GM18907 (cell line): Measurements from ENCODE around the gene SNAPC2.
A peak's percentile ranks its signal among the peaks of the same experiment; 100 is the strongest.
"Not testable (repeated sequence)": the region's sequence is repeated elsewhere in the genome, so short reads cannot be mapped to it uniquely, and the experiment has no call there.

Experiments
- ATAC-seq: cut with Tn5 transposase; IDR thresholded peaks from one replicate; pipeline ENCODE4 v1.9.1; 2021; ENCODE audit warnings: mild to moderate bottlenecking, moderate library complexity; ENCODE audit not compliant: unreplicated experiment

The SNAPC2 gene

GRCh38 chr19:7888145-7888825, 31.9 kb upstream of the SNAPC2 start, which contains the start of gene LRRC8E:
Gene LRRC8E (plus strand): TSS chr19:7888510. CDS start chr19:7895604, 7,094 bp downstream.
- ATAC-seq = no peak

DNA sequence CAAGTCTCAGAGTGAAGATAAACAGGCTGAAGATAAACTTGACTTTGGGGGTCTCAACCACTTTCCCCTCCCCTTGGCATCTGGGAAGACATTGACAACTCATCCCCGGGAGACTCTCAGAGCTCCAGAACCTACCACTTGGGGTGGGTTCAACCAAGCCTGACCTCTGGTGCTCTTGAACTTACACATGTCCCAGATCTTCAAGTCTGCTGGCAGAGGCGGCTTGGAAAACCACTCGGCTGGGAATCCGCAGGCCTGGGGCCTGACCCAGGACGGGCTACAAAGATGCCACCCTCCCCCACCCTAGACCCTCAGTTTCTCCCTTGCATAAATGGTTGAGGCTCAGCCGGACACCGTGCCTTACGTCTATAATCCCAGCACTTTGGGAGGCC, 31.3 kb upstream of the SNAPC2 start:
- no peak for ATAC-seq

GRCh38 chr19:7893362-7894101, 26.6 kb upstream of the SNAPC2 start:
- ATAC-seq = not testable (repeated sequence)

- no peak for ATAC-seq
Observed at GRCh38 chr19:7894612-7895309, 25.4 kb upstream of the SNAPC2 start.

- ATAC-seq = no peak
Observed at GRCh38 chr19:7895565-7895964, 24.6 kb upstream of the SNAPC2 start.

GRCh38 chr19:7897292-7897691, 22.8 kb upstream of the SNAPC2 start:
- no peak for ATAC-seq

- ATAC-seq = no peak
Observed at GRCh38 chr19:7898967-7899366, 21.2 kb upstream of the SNAPC2 start.

DNA sequence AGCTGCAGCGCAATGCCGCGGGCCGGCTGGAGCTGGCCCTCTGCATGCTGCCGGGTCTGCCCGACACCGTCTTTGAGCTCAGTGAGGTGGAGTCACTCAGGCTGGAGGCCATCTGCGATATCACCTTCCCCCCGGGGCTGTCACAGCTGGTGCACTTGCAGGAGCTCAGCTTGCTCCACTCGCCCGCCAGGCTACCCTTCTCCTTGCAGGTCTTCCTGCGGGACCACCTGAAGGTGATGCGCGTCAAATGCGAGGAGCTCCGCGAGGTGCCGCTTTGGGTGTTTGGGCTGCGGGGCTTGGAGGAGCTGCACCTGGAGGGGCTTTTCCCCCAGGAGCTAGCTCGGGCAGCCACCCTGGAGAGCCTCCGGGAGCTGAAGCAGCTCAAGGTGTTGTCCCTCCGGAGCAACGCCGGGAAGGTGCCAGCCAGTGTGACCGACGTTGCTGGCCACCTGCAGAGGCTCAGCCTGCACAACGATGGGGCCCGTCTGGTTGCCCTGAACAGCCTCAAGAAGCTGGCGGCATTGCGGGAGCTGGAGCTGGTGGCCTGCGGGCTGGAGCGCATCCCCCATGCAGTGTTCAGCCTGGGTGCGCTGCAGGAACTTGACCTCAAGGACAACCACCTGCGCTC, 20.3 kb upstream of the SNAPC2 start:
- no peak for ATAC-seq

DNA sequence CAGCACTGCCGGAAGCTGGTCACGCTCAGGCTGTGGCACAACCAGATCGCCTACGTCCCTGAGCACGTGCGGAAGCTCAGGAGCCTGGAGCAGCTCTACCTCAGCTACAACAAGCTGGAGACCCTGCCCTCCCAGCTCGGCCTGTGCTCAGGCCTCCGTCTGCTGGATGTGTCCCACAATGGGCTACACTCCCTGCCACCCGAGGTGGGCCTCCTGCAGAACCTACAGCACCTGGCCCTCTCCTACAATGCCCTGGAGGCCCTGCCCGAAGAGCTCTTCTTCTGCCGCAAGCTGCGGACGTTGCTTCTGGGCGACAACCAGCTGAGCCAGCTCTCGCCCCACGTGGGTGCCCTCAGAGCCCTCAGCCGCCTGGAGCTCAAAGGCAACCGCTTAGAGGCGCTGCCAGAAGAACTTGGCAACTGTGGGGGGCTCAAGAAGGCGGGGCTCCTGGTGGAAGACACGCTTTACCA, 19.7 kb upstream of the SNAPC2 start:
- no peak for ATAC-seq

- no peak for ATAC-seq
Observed at GRCh38 chr19:7900931-7901330, 19.2 kb upstream of the SNAPC2 start.

DNA sequence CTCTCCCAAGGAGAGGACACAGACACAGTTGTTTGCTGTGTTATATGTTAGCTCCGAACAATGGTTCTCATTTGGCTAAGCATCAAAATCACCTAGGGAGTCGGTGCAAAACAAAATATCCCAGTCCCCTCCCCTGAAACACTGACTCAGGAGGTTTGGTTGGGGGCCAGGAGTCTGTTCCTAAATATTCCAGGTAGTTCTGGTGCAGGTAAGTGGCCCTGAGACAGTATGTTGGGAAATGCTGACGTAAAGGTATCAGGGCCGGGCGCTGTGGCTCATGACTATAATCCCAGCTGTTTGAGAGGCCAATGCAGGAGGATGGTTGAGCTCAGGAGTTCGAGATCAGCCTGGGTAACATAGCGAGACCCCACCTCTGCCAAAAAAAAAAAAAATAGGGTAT, 18.8 kb upstream of the SNAPC2 start:
- ATAC-seq = no peak

GRCh38 chr19:7902796-7903243, 17.3 kb upstream of the SNAPC2 start:
- no peak for ATAC-seq

DNA sequence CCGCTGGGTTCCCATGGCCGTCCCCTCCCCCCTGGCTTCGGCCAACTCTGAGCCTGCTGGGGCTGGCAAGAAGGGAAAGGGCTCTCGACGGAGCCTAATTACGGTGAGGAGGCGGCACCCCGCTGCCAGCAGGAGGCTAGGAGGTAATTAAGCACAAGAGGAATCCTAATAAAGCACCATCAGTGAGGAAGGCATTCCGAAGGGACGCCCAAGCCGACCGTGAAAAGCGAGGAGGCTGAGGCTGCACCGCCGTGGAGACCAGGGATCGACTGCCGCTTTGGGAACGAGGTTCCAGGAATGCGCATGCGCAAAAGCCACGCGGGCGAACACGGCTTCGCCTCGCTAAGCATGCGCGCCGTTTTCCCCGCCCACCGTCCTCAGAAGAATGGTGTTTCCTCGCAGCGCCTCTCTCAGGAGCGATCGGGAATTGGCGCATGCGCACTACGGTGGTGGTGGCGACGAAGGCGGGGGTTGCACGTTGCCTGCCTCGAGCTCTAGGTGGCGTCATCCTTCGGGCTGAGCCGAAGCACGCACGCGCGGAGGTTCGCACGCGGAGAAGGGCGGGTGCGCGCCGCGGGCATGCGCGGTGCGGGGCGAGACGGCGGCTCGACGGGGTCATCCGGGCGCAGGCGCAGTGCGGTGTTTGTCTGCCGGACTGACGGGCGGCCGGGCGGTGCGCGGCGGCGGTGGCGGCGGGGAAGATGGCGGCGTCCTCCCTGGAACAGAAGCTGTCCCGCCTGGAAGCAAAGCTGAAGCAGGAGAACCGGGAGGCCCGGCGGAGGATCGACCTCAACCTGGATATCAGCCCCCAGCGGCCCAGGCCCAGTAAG, 16.7 kb upstream of the SNAPC2 start, which contains the start of gene MAP2K7:
Gene MAP2K7 (plus strand): TSS at position 634 of the 830 bp plus-strand sequence. CDS start 68 bp downstream, at position 702.
- peak; percentile 82 for ATAC-seq

DNA sequence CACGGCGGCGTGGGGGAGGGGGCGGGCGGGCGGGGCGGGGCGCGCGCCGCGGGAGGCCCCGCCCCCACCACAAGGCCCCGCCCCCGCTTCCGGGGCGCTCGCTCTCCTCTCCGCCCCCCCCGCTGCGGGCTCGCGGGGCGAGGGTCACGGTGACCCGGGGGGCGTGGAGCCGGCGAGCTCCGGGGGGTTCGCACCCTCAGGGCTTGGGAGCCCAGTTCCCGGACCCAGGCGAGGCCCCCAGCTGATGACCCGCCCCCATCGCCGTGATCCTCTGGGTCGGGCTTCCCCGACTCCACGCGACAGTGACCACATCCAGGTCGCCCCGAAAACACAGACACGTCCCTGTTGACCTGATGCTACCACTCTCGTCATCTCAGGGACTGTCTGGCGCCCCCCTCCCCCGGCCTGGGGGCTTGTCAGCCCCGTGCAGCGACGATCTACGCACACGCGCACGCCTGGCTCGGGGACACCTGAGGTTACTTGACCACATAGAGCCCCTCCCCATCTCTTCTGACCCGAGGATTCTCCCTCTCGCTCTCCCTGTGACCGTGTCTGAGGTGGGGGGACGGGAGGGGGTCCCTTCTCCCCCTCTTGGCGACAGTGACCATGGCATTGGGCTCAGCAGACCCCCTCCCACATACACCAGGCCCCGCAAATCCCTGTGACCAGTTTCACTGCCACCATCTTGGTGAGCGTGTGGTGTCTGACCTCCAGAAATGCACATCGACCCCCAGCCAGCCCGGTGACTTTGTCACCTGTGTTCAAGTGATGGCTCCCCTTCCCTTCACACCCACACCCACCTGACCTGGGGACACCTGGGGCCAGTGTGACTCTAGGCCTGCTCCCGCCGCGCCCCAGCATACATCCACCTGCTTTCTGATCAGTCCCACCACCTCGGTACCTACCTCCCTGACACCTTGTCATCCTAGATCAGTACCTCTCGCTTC, 15.8 kb upstream of the SNAPC2 start:
- ATAC-seq = peak; percentile 31

GRCh38 chr19:7905268-7905667, 14.9 kb upstream of the SNAPC2 start:
- no peak for ATAC-seq

DNA sequence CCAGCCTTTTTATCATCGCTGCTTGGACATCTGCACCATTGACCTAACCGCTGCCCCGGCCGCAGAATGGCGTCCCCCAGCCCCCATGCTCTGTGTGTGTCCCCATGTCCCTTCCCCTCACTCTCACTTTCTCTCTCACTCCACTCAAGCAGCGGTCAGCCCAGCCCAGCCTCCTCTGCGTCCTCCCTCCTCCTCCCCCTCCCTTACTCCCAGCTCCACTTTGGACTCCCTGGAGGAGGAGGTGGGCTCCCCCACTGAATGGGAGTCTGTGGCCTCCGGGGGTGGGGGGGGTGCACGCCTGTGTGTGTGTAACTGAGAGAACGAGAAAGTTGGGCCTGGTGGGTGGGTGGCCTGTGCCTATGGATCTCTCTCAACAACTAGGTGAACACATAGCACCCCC, 14.3 kb upstream of the SNAPC2 start:
- ATAC-seq = no peak

GRCh38 chr19:7907122-7907521, 13.0 kb upstream of the SNAPC2 start:
- ATAC-seq = no peak

DNA sequence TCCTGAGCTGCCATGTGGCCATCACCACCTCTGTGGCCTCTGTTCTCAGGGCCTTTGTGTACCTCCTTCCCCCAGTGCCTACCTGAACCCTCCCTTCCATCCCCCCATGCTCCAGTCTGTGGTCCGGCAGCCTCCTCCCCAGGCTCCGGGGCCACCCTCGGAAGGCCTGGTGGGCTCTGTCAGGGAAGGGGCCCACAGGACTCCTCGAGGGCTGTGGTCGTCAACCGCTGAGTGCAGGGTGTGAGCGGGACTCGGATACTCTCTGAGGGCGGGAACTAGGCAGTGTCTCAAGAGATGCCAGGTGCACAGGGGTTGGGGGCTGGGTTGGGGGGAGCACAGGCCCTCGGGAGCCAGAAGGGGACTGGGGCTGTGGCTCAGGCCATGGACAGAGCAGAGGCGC, 12.6 kb upstream of the SNAPC2 start:
- no peak for ATAC-seq

DNA sequence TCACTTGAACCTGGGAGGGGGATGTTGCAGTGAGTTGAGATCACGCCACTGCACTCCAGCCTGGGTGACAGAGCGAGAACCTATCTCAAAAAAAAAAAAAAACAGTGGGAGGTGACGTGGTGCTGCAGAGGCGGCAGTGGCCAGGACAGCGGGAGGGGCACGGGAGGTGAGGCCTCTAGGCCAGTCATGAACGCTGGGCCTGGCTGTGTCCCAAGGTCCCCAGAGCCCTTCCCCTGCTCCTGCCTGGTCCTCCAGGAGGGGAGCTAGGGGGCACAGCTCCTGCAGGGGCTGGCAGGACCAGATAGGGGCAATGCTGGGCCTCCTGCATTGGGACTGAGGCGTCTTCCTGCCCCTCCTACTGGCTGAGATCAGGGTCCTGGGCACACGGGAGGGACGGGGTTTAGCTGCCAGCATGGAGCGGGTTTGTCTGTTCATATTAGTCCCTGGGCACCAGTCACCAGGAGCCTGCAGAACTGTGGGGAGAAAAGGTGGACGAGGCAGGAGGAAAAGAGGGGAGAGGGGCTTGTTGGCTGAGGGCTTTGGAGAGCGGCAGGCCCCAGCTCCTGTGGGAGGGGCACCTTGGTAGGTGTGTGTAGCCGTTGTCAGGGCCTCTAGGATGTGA, 11.9 kb upstream of the SNAPC2 start:
- no peak for ATAC-seq
